Neural cell (in vitro differentiated cells): Measurements from ENCODE around the gene LMAN2.

Source experiments
- CTCF ChIP-seq: fragments of 450-650 bp; IDR thresholded peaks from 2 replicates; pipeline ENCODE4 v1.5.1; 2014; ENCODE audit warnings: antibody characterized with exemption, mild to moderate bottlenecking, moderate library complexity; ENCODE audit not compliant: poor library complexity, severe bottlenecking
- EZH2 ChIP-seq: fragments of 200-600, 300-800 bp; shearing (Covaris generic), sonication (generic); IDR thresholded peaks from 2 replicates; pipeline ENCODE4 v1.6.1; 2014; ENCODE audit warnings: antibody characterized with exemption, low read length, borderline replicate concordance, mild to moderate bottlenecking; ENCODE audit not compliant: insufficient read depth, poor library complexity, severe bottlenecking
- POLR2AphosphoS5 ChIP-seq: IDR thresholded peaks from 2 replicates; pipeline ENCODE4 v1.6.1; 2012

DNA sequence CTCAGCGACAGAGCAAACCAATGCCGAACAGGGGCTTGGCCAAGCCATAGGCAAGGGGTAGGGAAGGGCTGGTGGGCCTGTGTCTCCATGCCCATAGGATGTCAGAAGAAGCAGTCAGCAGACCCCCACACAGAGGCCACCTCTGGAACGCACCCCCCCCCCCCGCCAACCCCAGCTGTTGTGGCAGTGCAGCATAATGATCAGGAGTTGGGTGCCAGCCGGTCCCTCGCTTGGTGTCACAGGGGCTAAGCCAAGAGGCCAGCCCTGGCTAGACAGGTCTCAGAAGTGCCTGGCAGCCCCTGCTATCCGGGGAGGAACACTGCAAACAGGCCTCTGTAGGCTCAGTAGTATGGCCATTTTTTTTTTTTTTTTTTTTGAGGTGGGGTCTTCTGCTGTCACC lies 36.1 kb downstream of the LMAN2 start:
- TF ChIP-seq CTCF (no peak), EZH2 (no peak), POLR2AphosphoS5 (no peak)
